Stomach (tissue), 4 donors: ENCODE data around the gene GLIPR2.

Experiments used
- POLR2A ChIP-seq, 4 donors: fragments of 450-650 bp; IDR thresholded peaks; one replicate each; pipeline ENCODE4 v1.6.1; 2016; ENCODE audit warnings: antibody characterized with exemption in 4 of 4, control low read depth in 2 of 4, mild to moderate bottlenecking in 1 of 4, moderate library complexity in 1 of 4
- TF ChIP-seq, protein P1 (sequence below), 7 experiments: fragments of 450-650 bp in 4 of 7; fragments of 200-600 bp in 3 of 7; sonication (generic) in 3 of 7; IDR thresholded peaks; one replicate each; pipeline ENCODE4 v1.5.1; 2016 to 2019; ENCODE audit warnings: antibody characterized with exemption in 7 of 7, control low read depth in 2 of 7, mild to moderate bottlenecking in 1 of 7

DNA sequence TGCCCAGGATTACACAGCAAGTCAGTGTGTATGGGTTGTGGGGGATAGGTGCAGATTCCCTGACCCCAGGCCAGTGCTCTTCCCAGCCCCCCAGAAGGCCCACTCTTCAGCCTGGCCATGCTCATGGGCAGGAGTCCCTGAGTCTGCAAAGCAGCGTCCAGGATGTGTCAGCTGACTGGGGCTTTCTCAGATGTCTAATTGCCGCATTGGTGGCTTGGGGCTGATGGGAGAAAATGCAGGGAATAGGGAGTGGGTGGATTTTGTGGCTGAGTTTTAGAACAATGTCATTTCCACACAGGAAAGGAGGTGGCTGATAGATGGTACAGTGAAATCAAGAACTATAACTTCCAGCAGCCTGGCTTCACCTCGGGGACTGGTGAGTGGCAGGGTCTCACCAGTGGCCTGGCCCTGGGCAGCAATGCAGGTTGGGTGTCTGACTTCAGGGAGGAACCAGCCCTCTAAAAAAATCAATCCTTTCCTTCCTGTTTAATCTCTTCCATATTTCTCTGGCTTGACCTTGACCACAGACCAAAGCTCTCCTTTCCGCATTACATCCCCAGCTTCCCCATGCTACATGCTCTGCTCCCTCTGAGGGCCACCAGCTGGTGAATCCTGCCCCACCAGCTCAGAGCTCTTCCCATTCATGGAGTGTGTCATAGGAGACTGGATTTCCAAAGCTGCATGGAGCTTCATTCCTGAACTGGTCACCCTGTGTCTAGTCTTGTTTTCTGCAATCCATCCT, 14.2 kb downstream of the GLIPR2 start:
- TF ChIP-seq, protein P1, sequence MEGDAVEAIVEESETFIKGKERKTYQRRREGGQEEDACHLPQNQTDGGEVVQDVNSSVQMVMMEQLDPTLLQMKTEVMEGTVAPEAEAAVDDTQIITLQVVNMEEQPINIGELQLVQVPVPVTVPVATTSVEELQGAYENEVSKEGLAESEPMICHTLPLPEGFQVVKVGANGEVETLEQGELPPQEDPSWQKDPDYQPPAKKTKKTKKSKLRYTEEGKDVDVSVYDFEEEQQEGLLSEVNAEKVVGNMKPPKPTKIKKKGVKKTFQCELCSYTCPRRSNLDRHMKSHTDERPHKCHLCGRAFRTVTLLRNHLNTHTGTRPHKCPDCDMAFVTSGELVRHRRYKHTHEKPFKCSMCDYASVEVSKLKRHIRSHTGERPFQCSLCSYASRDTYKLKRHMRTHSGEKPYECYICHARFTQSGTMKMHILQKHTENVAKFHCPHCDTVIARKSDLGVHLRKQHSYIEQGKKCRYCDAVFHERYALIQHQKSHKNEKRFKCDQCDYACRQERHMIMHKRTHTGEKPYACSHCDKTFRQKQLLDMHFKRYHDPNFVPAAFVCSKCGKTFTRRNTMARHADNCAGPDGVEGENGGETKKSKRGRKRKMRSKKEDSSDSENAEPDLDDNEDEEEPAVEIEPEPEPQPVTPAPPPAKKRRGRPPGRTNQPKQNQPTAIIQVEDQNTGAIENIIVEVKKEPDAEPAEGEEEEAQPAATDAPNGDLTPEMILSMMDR (IDR thresholded peaks at IDR 0.05) = no peak
- no peak for TF ChIP-seq POLR2A (IDR thresholded peaks at IDR 0.05)
